Aorta (tissue), 5 donors: ENCODE results near the gene POFUT2. TPM values are rescaled to one million over a fixed set of nuclear protein-coding genes. Genes with fewer than 3 reads are reported as not detected.

Experiments
- ATAC-seq: fragments of 200-7000 bp; cut with Tn5 transposase; one replicate; pipeline ENCODE4 v1.9.1; 2022; ENCODE audit warnings: moderate library complexity; ENCODE audit not compliant: low FRiP score
- DNase-seq, 2 donors: peaks; one replicate each; pipeline ENCODE4 v3.0.0-alpha.2; 2020
- H3K27ac ChIP-seq, 2 donors: one replicate each; pipeline ENCODE4 v1.5.1; 2013; ENCODE audit warnings: low read length in 2 of 2, mild to moderate bottlenecking in 2 of 2, moderate library complexity in 2 of 2, control low read depth in 1 of 2, inconsistent platforms in 1 of 2, low read depth in 1 of 2
- H3K27me3 ChIP-seq, 2 donors: one replicate each; pipeline ENCODE4 v1.6.1; 2013; ENCODE audit warnings: control low read depth in 1 of 2, low read length in 1 of 2, mild to moderate bottlenecking in 1 of 2, moderate library complexity in 1 of 2; ENCODE audit not compliant: insufficient read depth in 2 of 2, control insufficient read depth in 1 of 2
- H3K36me3 ChIP-seq, 2 donors: one replicate each; pipeline ENCODE4 v1.6.1; 2013; ENCODE audit warnings: control low read depth in 1 of 2, low read length in 1 of 2, mild to moderate bottlenecking in 1 of 2; ENCODE audit not compliant: insufficient read depth in 2 of 2, control insufficient read depth in 1 of 2
- H3K4me1 ChIP-seq, 2 donors: one replicate each; pipeline ENCODE4 v1.6.1; 2013; ENCODE audit warnings: low read length in 2 of 2, control low read depth in 1 of 2, mild to moderate bottlenecking in 1 of 2, moderate library complexity in 1 of 2; ENCODE audit not compliant: insufficient read depth in 2 of 2, control insufficient read depth in 1 of 2
- H3K4me3 ChIP-seq, 2 donors: one replicate each; pipeline ENCODE4 v1.5.1; 2013; ENCODE audit warnings: low read length in 2 of 2, control low read depth in 1 of 2, mild to moderate bottlenecking in 1 of 2
- H3K9me3 ChIP-seq: one replicate; pipeline ENCODE4 v1.6.1; 2013; ENCODE audit warnings: mild to moderate bottlenecking, low read length; ENCODE audit not compliant: control insufficient read depth
- WGBS, 2 donors: extraction: QIAGEN DNeasy Blood & Tissue Kit; methylation state at CpG; one replicate each; pipeline ENCODE4 v1.1.7; 2013; 5-methylcytosine and 5-hydroxymethylcytosine counted together
- intact Hi-C, 2 donors: fragments of 100-400 bp; cut with DNase I; formaldehyde crosslinking; loops; one replicate each; pipeline versions ENCODE4 v1.14.2 to v1.15.0; 2022
- polyA plus RNA-seq, 2 donors: library from polyadenylated mRNA; stranded (reverse); fragments of 200-250 nt; gene quantifications; one replicate each; pipeline ENCODE4 v1.2.3, GENCODE V29; 2013
- total RNA-seq, 2 donors: library from RNA; stranded (reverse); fragmentation: NEBNext Ultra II Directional; extraction: Animal tissue kit (Norgen Biotek cat#: 25700); gene quantifications; one replicate each; pipeline ENCODE4 v1.2.1, GENCODE V29; 2021
- donor health status: healthy with polysubstance abuse.
- donor health status: Bipolar disorder and iron deficiency.
- donor health status: DM: no; HTN: no; CAD: no.
- donor health status: DM: no; HTN: no; CAD: no.
- donor health status: DM: yes; HTN: yes; CAD: no.

POFUT2 gene
- total and polyA plus RNA-seq, 4 donors: 12.6 to 52.2 (median 42.4) TPM

GRCh38 chr21:45225041-45225740 is 62.5 kb downstream of the POFUT2 start:
- no peak overlapping the region for H3K4me3 ChIP-seq
- ATAC-seq (no peak), DNase-seq (peak in 1 of 2 donors; percentile 73)
- no peaks in the 10 kb centered on the region for H3K9me3 ChIP-seq
- H3K4me1 ChIP-seq: no peaks in the 10 kb centered on the region
- H3K36me3 ChIP-seq: peaks cover 0 to 18% of the 10 kb centered on the region in 2 donors
- H3K27ac ChIP-seq: no peak overlapping the region
- WGBS, 2 donors: 87 to 89% methylated on average over 11 of the region's 11 CpGs
- intact Hi-C loops: no loop called here
- H3K27me3 ChIP-seq: no peaks in the 10 kb centered on the region

- no peaks in the 10 kb centered on the region for H3K9me3 ChIP-seq
- H3K27me3 ChIP-seq: no peaks in the 10 kb centered on the region
- intact Hi-C loops: no loop called here
- no peak overlapping the region for H3K4me3 ChIP-seq
- ATAC-seq (peak; percentile 70), DNase-seq (peak in 1 of 2 donors; percentile 79)
- H3K27ac ChIP-seq: no peak overlapping the region
- 81 to 84% methylated on average over 22 to 24 of the region's 24 CpGs for WGBS, 2 donors
- no peaks in the 10 kb centered on the region for H3K4me1 ChIP-seq
- peaks cover 0 to 18% of the 10 kb centered on the region in 2 donors for H3K36me3 ChIP-seq
Observed at GRCh38 chr21:45224189-45224938, 63.3 kb downstream of the POFUT2 start.

GRCh38 chr21:45223236-45224185 is 64.2 kb downstream of the POFUT2 start:
- DNase-seq: peak in 1 of 2 donors; percentile 70
- Histone ChIP-seq H3K4me1 (no peaks in the 10 kb centered on the region), H3K36me3 (peaks cover 0 to 18% of the 10 kb centered on the region in 2 donors), H3K27me3 (no peaks in the 10 kb centered on the region), H3K4me3 (no peak overlapping the region), H3K9me3 (no peaks in the 10 kb centered on the region), H3K27ac (no peak overlapping the region)
- 90 to 92% methylated on average over 36 of the region's 36 CpGs for WGBS, 2 donors
- ATAC-seq: no peak
- intact Hi-C loops: no loop called here

GRCh38 chr21:45222001-45222400 is 65.7 kb downstream of the POFUT2 start:
- H3K4me1 ChIP-seq: no peaks in the 10 kb centered on the region
- H3K27ac ChIP-seq: no peak overlapping the region
- intact Hi-C loops: no loop called here
- peaks cover 0 to 18% of the 10 kb centered on the region in 2 donors for H3K36me3 ChIP-seq
- H3K9me3 ChIP-seq: no peaks in the 10 kb centered on the region
- no peak for DNase-seq
- H3K4me3 ChIP-seq: no peak overlapping the region
- no peak for ATAC-seq
- 89 to 91% methylated on average over 15 of the region's 15 CpGs for WGBS, 2 donors
- no peaks in the 10 kb centered on the region for H3K27me3 ChIP-seq

GRCh38 chr21:45220714-45221490 is 66.8 kb downstream of the POFUT2 start:
- DNase-seq: no peak
- Histone ChIP-seq H3K27me3 (no peaks in the 10 kb centered on the region), H3K4me3 (no peak overlapping the region), H3K27ac (no peak overlapping the region), H3K4me1 (no peaks in the 10 kb centered on the region), H3K9me3 (no peaks in the 10 kb centered on the region), H3K36me3 (peaks cover 0 to 18% of the 10 kb centered on the region in 2 donors)
- ATAC-seq: peak; percentile 37
- intact Hi-C loops: no loop called here
- WGBS, 2 donors: 92 to 93% methylated on average over 29 of the region's 29 CpGs

- Histone ChIP-seq H3K9me3 (no peaks in the 10 kb centered on the region), H3K4me1 (no peaks in the 10 kb centered on the region), H3K4me3 (no peak overlapping the region), H3K36me3 (peaks cover 0 to 18% of the 10 kb centered on the region in 2 donors), H3K27ac (no peak overlapping the region), H3K27me3 (no peaks in the 10 kb centered on the region)
- 68 to 69% methylated on average over 4 of the region's 4 CpGs for WGBS, 2 donors
- intact Hi-C loops: no loop called here
- DNase-seq: no peak
- peak; percentile 57 for ATAC-seq
Observed at GRCh38 chr21:45220071-45220481, 67.6 kb downstream of the POFUT2 start.

- DNase-seq (no peak), ATAC-seq (no peak)
- WGBS, 2 donors: 60 to 68% methylated on average over 6 of the region's 6 CpGs
- no peak overlapping the region for H3K4me3 ChIP-seq
- no peaks in the 10 kb centered on the region for H3K4me1 ChIP-seq
- H3K27ac ChIP-seq: no peak overlapping the region
- intact Hi-C loops: no loop called here
- no peaks in the 10 kb centered on the region for H3K9me3 ChIP-seq
- H3K27me3 ChIP-seq: no peaks in the 10 kb centered on the region
- H3K36me3 ChIP-seq: peaks cover 0 to 18% of the 10 kb centered on the region in 2 donors
Observed at GRCh38 chr21:45219517-45219916, 68.2 kb downstream of the POFUT2 start.

GRCh38 chr21:45217010-45217409 is 70.7 kb downstream of the POFUT2 start:
- intact Hi-C loops: no loop called here
- Histone ChIP-seq H3K27me3 (no peaks in the 10 kb centered on the region), H3K4me1 (no peaks in the 10 kb centered on the region), H3K4me3 (no peak overlapping the region), H3K9me3 (no peaks in the 10 kb centered on the region), H3K36me3 (peaks cover 0 to 13% of the 10 kb centered on the region in 2 donors), H3K27ac (no peak overlapping the region)
- DNase-seq: no peak
- WGBS, 2 donors: 86 to 90% methylated on average over 1 of the region's 1 CpG
- ATAC-seq: no peak
